A549 (cell line): ENCODE measurements around the gene METTL16. TPM values are rescaled to one million over a fixed set of nuclear protein-coding genes. Genes with fewer than 3 reads are reported as not detected.

Experiments
- ATAC-seq, 2 experiments: fragments of 200-7000 bp in 1 of 2; fragments of >200 bp in 1 of 2; cut with Nextera tagmentation in 1 of 2; cut with Tn5 transposase in 1 of 2; 3 replicates each; pipeline versions ENCODE4 v1.8.0 to v1.9.1; 2018 to 2020; ENCODE audit warnings: mild to moderate bottlenecking in 1 of 2, moderate library complexity in 1 of 2
- CTCF ChIA-PET: fragments of 300-600 bp; sonication (Branson Sonifier 250); formaldehyde crosslinking; extraction: SDS; loops from one replicate; lab custom pipeline; 2021; ENCODE audit warnings: antibody characterized with exemption, inconsistent platforms; lab: Yijun Ruan, JAX
- POLR2A ChIA-PET: fragments of 350-600 bp; formaldehyde crosslinking; extraction: SDS; loops from one replicate; lab custom pipeline; 2021; ENCODE audit warnings: antibody characterized with exemption, inconsistent platforms; lab: Yijun Ruan, JAX
- DNase-seq, 2 experiments: peaks; one replicate each; pipeline versions ENCODE4 v3.0.0 to v3.0.0-alpha.2; 2011 to 2016; ENCODE audit warnings: low read depth in 1 of 2, low spot score in 1 of 2
- FAIRE-seq: peaks from 2 replicates; lab custom pipeline; 2011; peaks lifted over from hg19 to GRCh38; lab: Jason Lieb, UNC
- H3K27ac ChIP-seq, 2 experiments: fragments of >200 bp; sonication (Bioruptor Twin); formaldehyde crosslinking; 3 replicates each; pipeline ENCODE4 v1.5.1; 2016 to 2017
- H3K4me1 ChIP-seq: fragments of >200 bp; sonication (Bioruptor Twin); formaldehyde crosslinking; 3 replicates; pipeline ENCODE4 v1.6.1; 2016
- H3K4me2 ChIP-seq: fragments of >200 bp; sonication (Bioruptor Twin); formaldehyde crosslinking; 3 replicates; pipeline ENCODE4 v1.6.1; 2016
- H3K4me3 ChIP-seq: fragments of >200 bp; sonication (Bioruptor Twin); formaldehyde crosslinking; 3 replicates; pipeline ENCODE4 v1.5.1; 2016
- H3K9me3 ChIP-seq: fragments of >200 bp; sonication (Bioruptor Twin); formaldehyde crosslinking; 3 replicates; pipeline ENCODE4 v1.6.1; 2016
- BHLHE40 ChIP-seq: IDR thresholded peaks from 2 replicates; pipeline ENCODE4 v1.6.1; 2012; ENCODE audit warnings: low read depth, low read length, inconsistent platforms
- CHD4 ChIP-seq: fragments of 200-600 bp; sonication (generic); IDR thresholded peaks from 2 replicates; pipeline ENCODE4 v1.6.1; 2016; ENCODE audit warnings: antibody characterized with exemption, mild to moderate bottlenecking, borderline replicate concordance
- GATA3 ChIP-seq: IDR thresholded peaks from 2 replicates; pipeline ENCODE4 v1.6.1; 2012; ENCODE audit warnings: borderline replicate concordance
- HDAC2 ChIP-seq: fragments of 200-600 bp; sonication (generic); IDR thresholded peaks from 2 replicates; pipeline ENCODE4 v1.6.1; 2016
- HEYL ChIP-seq: fragments of 250-450 bp; sonication (Bioruptor Pico); IDR thresholded peaks from 2 replicates; pipeline ENCODE4 v1.8.0; 2021; ENCODE audit warnings: mild to moderate bottlenecking, moderate library complexity
- HOXA7 ChIP-seq: fragments of 250-450 bp; sonication (Bioruptor Pico); IDR thresholded peaks from 2 replicates; pipeline ENCODE4 v1.5.0; 2020; ENCODE audit warnings: mild to moderate bottlenecking, moderate library complexity
- JUN ChIP-seq, 2 experiments: fragments of >200 bp; sonication (Bioruptor Twin); formaldehyde crosslinking; IDR thresholded peaks; 2 replicates in 1 of 2; 3 replicates in 1 of 2; pipeline ENCODE4 v1.6.1; 2016 to 2017
- KDM5A ChIP-seq: fragments of 200-600 bp; sonication (generic); IDR thresholded peaks from 2 replicates; pipeline ENCODE4 v1.6.1; 2016; ENCODE audit warnings: antibody characterized with exemption, mild to moderate bottlenecking
- MYC ChIP-seq: IDR thresholded peaks from 2 replicates; pipeline ENCODE4 v1.6.1; 2012; ENCODE audit warnings: mild to moderate bottlenecking, inconsistent platforms, low read length, improper control_type of control experiment, borderline replicate concordance
- NR3C1 ChIP-seq: fragments of >200 bp; sonication (Bioruptor Twin); formaldehyde crosslinking; IDR thresholded peaks from 3 replicates; pipeline ENCODE4 v1.6.1; 2017
- POLR2A ChIP-seq: IDR thresholded peaks from 2 replicates; pipeline ENCODE4 v1.6.1; 2012; ENCODE audit warnings: mild to moderate bottlenecking, low read length
- RAD21 ChIP-seq, 2 experiments: fragments of >200 bp in 1 of 2; sonication (Bioruptor Twin) in 1 of 2; formaldehyde crosslinking in 1 of 2; IDR thresholded peaks in 1 of 2; conservative IDR thresholded peaks in 1 of 2; 2 replicates in 1 of 2; 3 replicates in 1 of 2; pipeline ENCODE4 v1.6.1; 2012 to 2018; ENCODE audit warnings: inconsistent platforms in 1 of 2
- RNF2 ChIP-seq: fragments of 200-600 bp; sonication (generic); IDR thresholded peaks from 2 replicates; pipeline ENCODE4 v1.6.1; 2016; ENCODE audit warnings: low read depth, mild to moderate bottlenecking, antibody characterized with exemption, moderate library complexity, borderline replicate concordance
- TP53 ChIP-seq: fragments of 250-450 bp; sonication (Bioruptor Pico); IDR thresholded peaks from 2 replicates; pipeline ENCODE4 v1.5.0; 2021; ENCODE audit warnings: mild to moderate bottlenecking, moderate library complexity
- ZFP36 ChIP-seq: fragments of 450-650 bp; IDR thresholded peaks from 2 replicates; pipeline ENCODE4 v1.6.1; 2014; ENCODE audit warnings: borderline replicate concordance; ENCODE audit not compliant: partially characterized antibody
- ZNF302 ChIP-seq: fragments of 250-450 bp; sonication (Bioruptor Pico); IDR thresholded peaks from 2 replicates; pipeline ENCODE4 v1.9.0; 2021; ENCODE audit warnings: inconsistent platforms, mild to moderate bottlenecking, moderate library complexity
- WGBS: methylation state at CpG from one replicate; pipeline ENCODE4 v1.1.6; 2017; ENCODE audit errors: missing lambda C conversion rate; 5-methylcytosine and 5-hydroxymethylcytosine counted together
- polyA plus RNA-seq, 4 experiments: library from polyadenylated mRNA; depleted of rRNA in 3 of 4; stranded (reverse); fragments of >200 nt; fragmentation: RNase III in 1 of 4; extraction: RNeasy Plus Mini Kit Qiagen cat#74134 plus additional on column Dnase treatment in 1 of 4; gene quantifications; 2 replicates in 3 of 4; 3 replicates in 1 of 4; pipeline ENCODE4 v1.2.3, GENCODE V29; 2011 to 2017
- TF ChIP-seq, protein P1 (sequence below): fragments of 150-350 bp; IDR thresholded peaks from 2 replicates; pipeline ENCODE4 v1.6.1; 2014; ENCODE audit warnings: low read depth, mild to moderate bottlenecking, low read length
- TF ChIP-seq, protein P2 (sequence below): fragments of 450-650 bp; IDR thresholded peaks from 2 replicates; pipeline ENCODE4 v1.6.1; 2014; ENCODE audit warnings: antibody characterized with exemption
- TF ChIP-seq, protein P3 (sequence below): fragments of >200 bp; sonication (Bioruptor Twin); formaldehyde crosslinking; IDR thresholded peaks from 3 replicates; pipeline ENCODE4 v1.5.1; 2016
- TF ChIP-seq, protein P4 (sequence below): fragments of >200 bp; sonication (Bioruptor Twin); formaldehyde crosslinking; IDR thresholded peaks from 2 replicates; pipeline ENCODE4 v1.6.1; 2016
- TF ChIP-seq, protein P5 (sequence below): fragments of 250-450 bp; sonication (Bioruptor Pico); IDR thresholded peaks from 2 replicates; pipeline ENCODE4 v1.5.0; 2020; ENCODE audit warnings: low read depth, mild to moderate bottlenecking, moderate library complexity
- TF ChIP-seq, protein P6 (sequence below): fragments of >200 bp; sonication (Bioruptor Twin); formaldehyde crosslinking; IDR thresholded peaks from 3 replicates; pipeline ENCODE4 v1.6.1; 2016

METTL16 gene
- polyA plus RNA-seq, 2 of the 4 experiments (the other 2 are of a cell fraction): 26.5 to 58.0 TPM

DNA sequence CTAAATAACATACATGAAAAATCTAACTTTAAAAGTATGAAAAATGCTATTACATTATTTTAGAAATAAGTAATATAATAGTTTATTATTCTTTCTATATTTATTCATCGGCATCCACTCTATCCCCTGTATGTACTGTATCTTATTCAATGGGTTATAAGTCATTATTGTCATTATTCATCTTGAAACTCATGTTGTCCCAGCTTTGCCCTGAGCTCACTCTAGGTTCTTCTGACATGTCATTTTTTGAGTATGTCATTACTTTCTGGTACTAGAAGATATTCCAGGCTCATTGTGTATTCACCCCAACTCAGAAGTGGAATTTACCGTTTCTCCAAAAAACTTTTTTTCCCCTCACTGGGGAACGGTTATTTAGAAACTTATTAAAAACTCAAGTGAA is 57.8 kb downstream of the METTL16 start (continued):
- TF ChIP-seq, protein P1, sequence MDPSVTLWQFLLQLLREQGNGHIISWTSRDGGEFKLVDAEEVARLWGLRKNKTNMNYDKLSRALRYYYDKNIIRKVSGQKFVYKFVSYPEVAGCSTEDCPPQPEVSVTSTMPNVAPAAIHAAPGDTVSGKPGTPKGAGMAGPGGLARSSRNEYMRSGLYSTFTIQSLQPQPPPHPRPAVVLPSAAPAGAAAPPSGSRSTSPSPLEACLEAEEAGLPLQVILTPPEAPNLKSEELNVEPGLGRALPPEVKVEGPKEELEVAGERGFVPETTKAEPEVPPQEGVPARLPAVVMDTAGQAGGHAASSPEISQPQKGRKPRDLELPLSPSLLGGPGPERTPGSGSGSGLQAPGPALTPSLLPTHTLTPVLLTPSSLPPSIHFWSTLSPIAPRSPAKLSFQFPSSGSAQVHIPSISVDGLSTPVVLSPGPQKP: no peak
- TF ChIP-seq, protein P2, sequence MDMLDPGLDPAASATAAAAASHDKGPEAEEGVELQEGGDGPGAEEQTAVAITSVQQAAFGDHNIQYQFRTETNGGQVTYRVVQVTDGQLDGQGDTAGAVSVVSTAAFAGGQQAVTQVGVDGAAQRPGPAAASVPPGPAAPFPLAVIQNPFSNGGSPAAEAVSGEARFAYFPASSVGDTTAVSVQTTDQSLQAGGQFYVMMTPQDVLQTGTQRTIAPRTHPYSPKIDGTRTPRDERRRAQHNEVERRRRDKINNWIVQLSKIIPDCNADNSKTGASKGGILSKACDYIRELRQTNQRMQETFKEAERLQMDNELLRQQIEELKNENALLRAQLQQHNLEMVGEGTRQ: no peak
- no peak for TF ChIP-seq CHD4

DNA sequence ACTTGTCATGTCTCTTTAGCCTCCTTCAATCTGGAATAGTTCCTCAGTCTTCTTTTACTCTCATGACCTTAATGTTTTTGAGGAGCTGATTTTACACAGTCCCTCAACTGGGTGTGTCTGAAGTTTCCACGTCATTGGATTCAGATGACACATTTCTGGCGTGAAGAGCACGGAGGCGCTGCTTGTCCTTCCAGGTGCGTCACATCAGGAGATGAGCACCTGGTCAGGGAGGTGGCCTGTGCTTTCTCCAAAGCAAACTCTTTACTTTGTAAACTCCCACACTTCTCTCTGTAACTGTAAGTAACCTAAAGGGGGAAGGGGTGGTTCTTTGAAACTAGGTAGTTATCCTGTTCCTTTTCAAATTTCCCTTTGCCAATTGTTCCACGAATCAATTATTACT is 58.4 kb downstream of the METTL16 start:
- H3K4me1 ChIP-seq: no peaks in the 10 kb centered on the region; the same call in 2 of the 3 replicates
- POLR2A ChIA-PET: no interaction called here
- TF ChIP-seq KDM5A: no peak
- TF ChIP-seq ZFP36: no peak
- TF ChIP-seq, protein P3, sequence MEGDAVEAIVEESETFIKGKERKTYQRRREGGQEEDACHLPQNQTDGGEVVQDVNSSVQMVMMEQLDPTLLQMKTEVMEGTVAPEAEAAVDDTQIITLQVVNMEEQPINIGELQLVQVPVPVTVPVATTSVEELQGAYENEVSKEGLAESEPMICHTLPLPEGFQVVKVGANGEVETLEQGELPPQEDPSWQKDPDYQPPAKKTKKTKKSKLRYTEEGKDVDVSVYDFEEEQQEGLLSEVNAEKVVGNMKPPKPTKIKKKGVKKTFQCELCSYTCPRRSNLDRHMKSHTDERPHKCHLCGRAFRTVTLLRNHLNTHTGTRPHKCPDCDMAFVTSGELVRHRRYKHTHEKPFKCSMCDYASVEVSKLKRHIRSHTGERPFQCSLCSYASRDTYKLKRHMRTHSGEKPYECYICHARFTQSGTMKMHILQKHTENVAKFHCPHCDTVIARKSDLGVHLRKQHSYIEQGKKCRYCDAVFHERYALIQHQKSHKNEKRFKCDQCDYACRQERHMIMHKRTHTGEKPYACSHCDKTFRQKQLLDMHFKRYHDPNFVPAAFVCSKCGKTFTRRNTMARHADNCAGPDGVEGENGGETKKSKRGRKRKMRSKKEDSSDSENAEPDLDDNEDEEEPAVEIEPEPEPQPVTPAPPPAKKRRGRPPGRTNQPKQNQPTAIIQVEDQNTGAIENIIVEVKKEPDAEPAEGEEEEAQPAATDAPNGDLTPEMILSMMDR: no peak
- no peak for TF ChIP-seq NR3C1
- TF ChIP-seq, protein P4, sequence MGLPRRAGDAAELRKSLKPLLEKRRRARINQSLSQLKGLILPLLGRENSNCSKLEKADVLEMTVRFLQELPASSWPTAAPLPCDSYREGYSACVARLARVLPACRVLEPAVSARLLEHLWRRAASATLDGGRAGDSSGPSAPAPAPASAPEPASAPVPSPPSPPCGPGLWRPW: no peak
- no peak for TF ChIP-seq RAD21 (conservative IDR thresholded peaks at IDR 0.05 in 1 of 2, IDR thresholded peaks at IDR 0.05 in 1 of 2)
- no peak for TF ChIP-seq GATA3
- TF ChIP-seq JUN (IDR thresholded peaks at IDR 0.05): no peak
- TF ChIP-seq POLR2A: no peak
- no peak for TF ChIP-seq HOXA7
- TF ChIP-seq TP53: no peak
- TF ChIP-seq HDAC2: no peak
- TF ChIP-seq, protein P5, sequence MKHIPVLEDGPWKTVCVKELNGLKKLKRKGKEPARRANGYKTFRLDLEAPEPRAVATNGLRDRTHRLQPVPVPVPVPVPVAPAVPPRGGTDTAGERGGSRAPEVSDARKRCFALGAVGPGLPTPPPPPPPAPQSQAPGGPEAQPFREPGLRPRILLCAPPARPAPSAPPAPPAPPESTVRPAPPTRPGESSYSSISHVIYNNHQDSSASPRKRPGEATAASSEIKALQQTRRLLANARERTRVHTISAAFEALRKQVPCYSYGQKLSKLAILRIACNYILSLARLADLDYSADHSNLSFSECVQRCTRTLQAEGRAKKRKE (CRISPR knock-in tag): no peak
- no peak overlapping the region for H3K27ac ChIP-seq
- 89% methylated on average over 6 of the region's 6 CpGs for WGBS
- no peak overlapping the region for H3K4me2 ChIP-seq
- H3K4me3 ChIP-seq: no peak overlapping the region
- ATAC-seq (no peak; a peak in 1 of 6 replicates), FAIRE-seq (no peak), DNase-seq (no peak)
- CTCF ChIA-PET: interaction anchor here (1.3 kb wide), 1 partner anchor 71 kb away, joined by 3 read pairs; no protein-coding TSS in a partner anchor
- H3K9me3 ChIP-seq: no peaks in the 10 kb centered on the region

DNA sequence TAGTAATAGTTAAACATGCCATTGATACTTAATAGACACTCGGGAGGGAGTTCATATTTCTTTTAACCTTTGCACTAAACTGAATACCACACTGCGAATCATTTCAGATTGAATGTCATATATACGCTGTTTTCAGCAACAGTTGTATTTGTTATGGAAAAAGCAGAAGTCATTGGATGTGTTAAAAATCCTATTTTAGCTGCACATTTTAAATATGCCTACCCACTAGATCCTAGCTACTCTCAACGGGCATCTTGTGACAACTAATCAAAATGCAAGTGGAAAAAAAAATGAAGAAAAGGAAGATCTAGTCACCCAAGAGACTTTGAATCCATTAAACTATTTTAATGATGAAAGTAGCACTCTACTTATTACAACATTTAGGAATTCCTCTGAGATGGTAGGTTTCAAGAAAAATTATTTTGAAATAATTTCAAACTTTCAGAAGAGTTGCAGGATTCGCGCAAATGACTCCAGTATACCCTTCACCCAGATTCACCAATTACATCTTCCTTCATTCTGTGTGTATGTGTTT is 59.4 kb downstream of the METTL16 start:
- FAIRE-seq (no peak), DNase-seq (no peak), ATAC-seq (peak in 1 of 2 experiments; percentile 23; a peak in 2 of 6 replicates)
- no peak overlapping the region for H3K4me2 ChIP-seq
- H3K4me3 ChIP-seq: no peak overlapping the region
- ChIA-PET POLR2A (interaction anchor here (0.6 kb wide), 1 partner anchor 530 kb away, joined by 4 read pairs; no protein-coding TSS in a partner anchor), CTCF (interaction anchor here (1.1 to 2.2 kb wide), 4 partner anchors 18 to 70 kb away, joined by 3 to 4 read pairs (median 4); no protein-coding TSS in a partner anchor)
- WGBS: 77% methylated on average over 6 of the region's 6 CpGs
- H3K9me3 ChIP-seq: no peaks in the 10 kb centered on the region
- H3K27ac ChIP-seq: no peak overlapping the region
- H3K4me1 ChIP-seq: no peaks in the 10 kb centered on the region; the same call in 2 of the 3 replicates
- TF ChIP-seq BHLHE40 (no peak), ZNF302 (CRISPR knock-in tag) (no peak), RNF2 (no peak), RAD21 (conservative IDR thresholded peaks at IDR 0.05 in 1 of 2, IDR thresholded peaks at IDR 0.05 in 1 of 2) (no peak), HEYL (no peak), MYC (no peak)
- TF ChIP-seq, protein P6, sequence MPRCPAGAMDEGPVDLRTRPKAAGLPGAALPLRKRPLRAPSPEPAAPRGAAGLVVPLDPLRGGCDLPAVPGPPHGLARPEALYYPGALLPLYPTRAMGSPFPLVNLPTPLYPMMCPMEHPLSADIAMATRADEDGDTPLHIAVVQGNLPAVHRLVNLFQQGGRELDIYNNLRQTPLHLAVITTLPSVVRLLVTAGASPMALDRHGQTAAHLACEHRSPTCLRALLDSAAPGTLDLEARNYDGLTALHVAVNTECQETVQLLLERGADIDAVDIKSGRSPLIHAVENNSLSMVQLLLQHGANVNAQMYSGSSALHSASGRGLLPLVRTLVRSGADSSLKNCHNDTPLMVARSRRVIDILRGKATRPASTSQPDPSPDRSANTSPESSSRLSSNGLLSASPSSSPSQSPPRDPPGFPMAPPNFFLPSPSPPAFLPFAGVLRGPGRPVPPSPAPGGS: no peak
